GM12801 (cell line): Measurements from ENCODE around the gene PARP16.

Experiments
- TF ChIP-seq, protein P1 (sequence below): IDR thresholded peaks from one replicate; pipeline ENCODE4 v1.5.1; 2011; ENCODE audit warnings: control low read depth; ENCODE audit not compliant: insufficient read length; ENCODE audit errors: extremely low read depth

Gene PARP16

DNA sequence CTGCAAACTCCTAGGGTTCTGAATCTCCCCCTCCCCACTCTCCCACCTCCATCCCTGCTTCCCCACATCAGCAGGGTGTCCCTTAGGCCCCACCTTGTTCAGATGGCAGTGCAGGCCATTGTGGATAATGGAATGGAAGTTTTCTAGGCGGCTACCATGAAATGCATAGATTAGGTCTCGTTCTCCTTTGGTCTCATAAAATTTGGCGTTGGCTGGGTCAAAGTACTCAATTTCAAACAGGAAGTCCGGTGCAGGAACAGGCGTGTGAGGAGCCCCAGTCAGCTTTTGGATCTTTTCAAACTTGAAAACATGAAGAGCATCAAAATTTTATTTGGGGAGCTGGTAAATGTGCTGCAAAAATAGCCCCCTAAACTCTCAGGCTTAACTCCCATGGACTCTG lies 20.2 kb downstream of the PARP16 start:
- TF ChIP-seq, protein P1, sequence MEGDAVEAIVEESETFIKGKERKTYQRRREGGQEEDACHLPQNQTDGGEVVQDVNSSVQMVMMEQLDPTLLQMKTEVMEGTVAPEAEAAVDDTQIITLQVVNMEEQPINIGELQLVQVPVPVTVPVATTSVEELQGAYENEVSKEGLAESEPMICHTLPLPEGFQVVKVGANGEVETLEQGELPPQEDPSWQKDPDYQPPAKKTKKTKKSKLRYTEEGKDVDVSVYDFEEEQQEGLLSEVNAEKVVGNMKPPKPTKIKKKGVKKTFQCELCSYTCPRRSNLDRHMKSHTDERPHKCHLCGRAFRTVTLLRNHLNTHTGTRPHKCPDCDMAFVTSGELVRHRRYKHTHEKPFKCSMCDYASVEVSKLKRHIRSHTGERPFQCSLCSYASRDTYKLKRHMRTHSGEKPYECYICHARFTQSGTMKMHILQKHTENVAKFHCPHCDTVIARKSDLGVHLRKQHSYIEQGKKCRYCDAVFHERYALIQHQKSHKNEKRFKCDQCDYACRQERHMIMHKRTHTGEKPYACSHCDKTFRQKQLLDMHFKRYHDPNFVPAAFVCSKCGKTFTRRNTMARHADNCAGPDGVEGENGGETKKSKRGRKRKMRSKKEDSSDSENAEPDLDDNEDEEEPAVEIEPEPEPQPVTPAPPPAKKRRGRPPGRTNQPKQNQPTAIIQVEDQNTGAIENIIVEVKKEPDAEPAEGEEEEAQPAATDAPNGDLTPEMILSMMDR, result no peak

DNA sequence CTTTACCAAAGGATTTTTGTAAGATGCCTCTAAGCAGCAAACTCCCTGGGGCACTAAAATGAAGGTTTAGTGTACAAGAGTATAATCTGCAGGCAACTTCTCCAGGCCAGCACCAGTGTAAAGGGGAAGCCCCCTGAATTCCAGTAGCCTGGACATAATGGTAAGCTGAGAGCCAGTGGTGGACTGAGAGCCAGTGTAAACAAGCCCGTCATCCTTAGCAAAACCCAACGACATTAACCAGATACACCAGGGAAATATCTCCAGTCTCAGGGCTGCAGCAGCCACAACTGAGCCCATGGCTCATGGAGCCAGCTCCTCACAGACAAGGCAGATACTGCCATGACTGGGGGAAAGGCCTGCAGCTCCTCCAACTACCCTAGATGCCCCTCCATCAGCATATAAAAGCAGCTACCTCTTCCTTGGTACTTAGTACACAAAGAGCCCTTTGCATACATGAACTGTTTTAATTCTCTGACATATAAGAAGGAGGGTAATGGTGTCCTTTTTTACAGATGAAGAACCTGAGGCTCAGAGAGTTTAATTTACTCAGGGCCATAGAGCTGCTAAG lies 21.7 kb downstream of the PARP16 start:
- TF ChIP-seq, protein P1, result no peak

DNA sequence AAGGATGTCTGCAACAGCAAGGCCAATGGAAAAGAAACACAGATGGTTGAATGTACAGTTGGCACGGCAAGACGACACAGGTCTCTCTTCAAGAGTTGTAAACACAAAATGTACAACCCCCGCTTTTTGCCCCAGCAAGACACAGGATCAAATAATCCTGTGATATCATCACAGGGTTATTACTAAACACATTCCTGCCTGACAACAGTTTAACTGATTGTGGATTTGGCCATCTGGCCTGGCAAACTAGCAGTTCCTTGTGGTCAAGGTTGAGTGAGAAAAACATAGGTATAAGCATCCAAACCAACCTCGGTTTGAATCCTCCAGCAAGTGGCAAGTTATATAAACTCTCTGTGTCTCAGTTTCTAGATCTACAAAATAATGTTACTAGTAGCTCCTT lies 23.4 kb downstream of the PARP16 start:
- TF ChIP-seq, protein P1, result no peak

DNA sequence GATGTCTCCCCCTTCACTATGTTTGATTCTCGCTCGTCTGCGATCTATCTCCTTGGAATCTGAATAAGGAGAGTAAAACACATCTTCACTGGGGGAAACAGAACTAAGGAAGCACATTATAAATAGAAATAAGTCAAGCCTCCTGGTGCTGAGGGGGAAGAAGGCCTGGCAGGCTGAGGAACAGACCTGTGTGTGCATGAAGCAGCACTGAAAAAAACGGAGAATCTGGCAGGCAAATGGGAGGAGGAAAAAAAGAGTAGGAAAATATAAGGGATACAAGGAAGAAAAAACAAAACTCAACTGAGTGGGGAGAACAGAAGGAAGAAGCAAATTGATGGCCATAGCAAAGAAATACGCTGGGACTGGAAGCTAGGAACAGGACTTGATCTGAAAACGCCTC lies 25.7 kb downstream of the PARP16 start:
- TF ChIP-seq, protein P1, result no peak

DNA sequence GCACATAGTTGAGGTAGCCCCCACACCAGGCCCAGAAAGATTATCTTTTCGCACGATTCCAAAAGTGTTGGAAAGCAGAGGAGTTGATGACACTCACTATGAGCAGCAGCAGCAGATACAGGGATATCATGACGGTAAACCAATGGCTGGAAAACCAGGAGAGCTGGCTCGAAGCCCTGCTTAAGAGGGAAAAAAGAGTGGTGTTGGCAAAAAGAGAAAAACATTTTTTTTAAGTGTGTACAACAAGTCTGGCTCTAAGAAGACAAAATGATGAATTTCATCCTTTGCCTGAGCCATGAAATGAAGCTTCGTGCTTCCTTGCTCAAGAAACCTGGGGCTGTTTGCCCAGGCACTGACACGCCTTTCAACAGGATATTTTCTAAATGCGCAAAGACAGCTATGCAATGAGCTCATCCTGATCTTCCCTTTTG lies 27.3 kb downstream of the PARP16 start:
- TF ChIP-seq, protein P1, result no peak

DNA sequence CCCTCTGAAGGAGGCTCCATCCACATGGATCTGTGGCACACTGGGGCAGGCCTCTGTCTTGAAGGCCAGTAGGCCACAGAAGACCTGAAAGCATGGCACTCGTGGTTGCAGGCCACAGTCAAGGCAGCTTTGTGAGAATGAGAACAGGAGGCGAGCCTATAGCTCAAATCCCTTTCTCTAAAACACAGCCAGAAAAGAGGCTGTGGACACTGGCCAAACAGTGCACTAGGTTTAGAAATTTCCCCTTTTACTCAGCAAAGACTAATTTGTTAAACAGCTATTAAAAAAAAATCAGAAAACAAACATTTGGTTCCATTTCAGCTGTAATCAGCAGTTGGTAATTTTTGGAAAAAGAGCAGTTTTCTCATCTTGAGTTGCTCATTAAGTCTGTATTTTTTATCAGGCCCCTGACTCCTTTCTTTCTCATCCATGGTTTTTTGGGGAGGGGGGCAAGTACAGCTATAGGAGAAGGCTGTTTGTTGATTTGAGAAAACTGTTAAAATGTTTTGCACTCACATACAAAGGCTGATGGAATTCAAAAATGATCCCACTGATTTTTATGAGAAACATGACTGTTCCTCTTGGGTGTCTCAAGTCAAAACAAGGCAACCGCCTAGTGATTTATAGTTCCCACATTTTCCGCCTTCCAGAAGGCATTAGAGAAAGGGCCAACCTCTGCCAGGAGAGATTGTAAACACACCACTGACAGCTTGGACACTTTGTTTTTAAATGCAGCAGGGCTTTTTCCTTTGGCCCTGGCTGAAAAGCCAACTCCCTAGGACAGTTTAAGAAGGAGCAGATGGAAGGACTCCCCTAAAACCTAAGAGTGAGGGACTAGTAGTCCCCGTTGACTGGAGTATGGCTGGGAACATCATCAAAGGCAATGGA lies 28.1 kb downstream of the PARP16 start:
- TF ChIP-seq, protein P1, result no peak

DNA sequence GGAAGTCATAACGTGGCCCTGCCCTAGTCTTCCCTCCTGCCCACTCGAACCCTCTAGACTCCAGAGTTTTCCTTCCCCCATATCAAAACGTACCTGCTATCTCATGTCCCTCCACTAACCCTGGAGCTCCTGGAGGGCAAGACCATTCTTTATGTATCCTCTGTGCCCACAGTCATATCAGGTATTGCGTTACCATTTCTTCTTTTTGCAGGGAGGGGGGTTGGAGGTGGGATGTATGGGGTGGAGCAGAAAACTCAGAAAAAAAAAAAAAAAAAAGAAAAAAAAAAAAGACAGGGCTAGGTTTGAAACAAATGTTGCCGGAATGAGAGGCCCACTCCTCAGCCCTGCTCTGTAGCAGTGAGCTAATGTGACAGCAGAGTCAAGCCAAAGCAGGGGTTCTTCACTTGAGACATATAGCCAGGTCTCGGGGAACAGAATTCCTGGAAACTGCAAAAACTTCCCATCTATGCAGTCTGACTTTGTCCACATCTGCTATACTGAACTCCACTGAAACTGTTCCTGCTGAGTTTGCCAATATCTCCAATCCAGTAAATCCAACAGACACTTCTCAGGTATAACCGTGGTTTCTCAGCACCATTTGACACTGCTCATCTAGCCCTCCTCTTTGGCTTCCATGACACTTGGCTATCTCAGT lies 31.1 kb downstream of the PARP16 start:
- TF ChIP-seq, protein P1, result no peak
